Suprapubic skin (tissue), 4 donors: ENCODE results near the gene FAM120B.

Experiments used
- CTCF ChIP-seq, 2 donors: fragments of 200-600 bp in 1 of 2; fragments of 450-650 bp in 1 of 2; sonication (generic) in 1 of 2; IDR thresholded peaks; one replicate each; pipeline ENCODE4 v1.5.1; 2016 to 2019; ENCODE audit warnings: antibody characterized with exemption in 2 of 2, mild to moderate bottlenecking in 1 of 2, moderate library complexity in 1 of 2
- EP300 ChIP-seq: sonication (generic); formaldehyde crosslinking; IDR thresholded peaks from one replicate; pipeline ENCODE4 v1.6.1; 2017; ENCODE audit warnings: antibody characterized with exemption
- POLR2A ChIP-seq, 2 donors: fragments of 450-650 bp; IDR thresholded peaks; one replicate each; pipeline ENCODE4 v1.6.1; 2017; ENCODE audit warnings: antibody characterized with exemption in 2 of 2, mild to moderate bottlenecking in 2 of 2, moderate library complexity in 2 of 2
- POLR2AphosphoS5 ChIP-seq, 3 donors: sonication (generic); formaldehyde crosslinking; IDR thresholded peaks; one replicate each; pipeline ENCODE4 v1.6.1; 2017; ENCODE audit warnings: antibody characterized with exemption in 3 of 3

GRCh38 chr6:170308761-170309160 is 2.2 kb downstream of the FAM120B start:
- no peak for TF ChIP-seq CTCF (IDR thresholded peaks at IDR 0.05)
- no peak for TF ChIP-seq POLR2A (IDR thresholded peaks at IDR 0.05)
- no peak for TF ChIP-seq POLR2AphosphoS5 (IDR thresholded peaks at IDR 0.05)
- TF ChIP-seq EP300 = no peak
